Natural killer cell treated with Interleukin-12 subunit alpha and Interleukin-12 subunit beta and Interleukin-15 and Interleukin-18, amount 100 ng/mL, for 72 hours (primary cell): ENCODE data around the gene GSTM3. TPM values are rescaled to one million over a fixed set of nuclear protein-coding genes. Genes with fewer than 3 reads are reported as not detected.
"Not testable (repeated sequence)": the region's sequence is repeated elsewhere in the genome, so short reads cannot be mapped to it uniquely, and the experiment has no call there.

ENCODE experiments used
- ATAC-seq, 2 donors: fragments of 150-1000 bp; cut with Tn5 transposase in 1 of 2; sonication (Bioruptor Pico), chemical (Tn5 transposase) in 1 of 2; 2 replicates each; pipeline ENCODE4 v1.10.0; 2021
- DNase-seq: peaks from one replicate; pipeline ENCODE4 v3.0.0; 2022; ENCODE audit warnings: low spot score
- H3K27ac Mint-ChIP-seq, 2 donors: 1 replicate in 1 of 2; 2 replicates in 1 of 2; pipeline ENCODE4 v1.8.0; 2022; ENCODE audit warnings: mixed read lengths in 2 of 2, mild to moderate bottlenecking in 1 of 2, moderate library complexity in 1 of 2
- H3K27me3 Mint-ChIP-seq, 2 donors: 1 replicate in 1 of 2; 2 replicates in 1 of 2; pipeline ENCODE4 v1.8.0; 2022; ENCODE audit warnings: mixed read lengths in 2 of 2
- H3K36me3 Mint-ChIP-seq: one replicate; pipeline ENCODE4 v1.8.0; 2022; ENCODE audit warnings: mixed read lengths
- H3K4me1 Mint-ChIP-seq, 2 donors: 1 replicate in 1 of 2; 2 replicates in 1 of 2; pipeline ENCODE4 v1.8.0; 2022; ENCODE audit warnings: low read depth in 2 of 2, mixed read lengths in 2 of 2, mild to moderate bottlenecking in 1 of 2
- H3K4me3 Mint-ChIP-seq: one replicate; pipeline ENCODE4 v1.8.0; 2022; ENCODE audit warnings: mixed read lengths
- H3K9me3 Mint-ChIP-seq: 2 replicates; pipeline ENCODE4 v1.8.0; 2022; ENCODE audit warnings: mixed read lengths
- total RNA-seq, 2 donors: library from RNA; stranded (reverse); gene quantifications; one replicate each; pipeline ENCODE4 v1.2.3, GENCODE V29; 2022

The GSTM3 gene
- total RNA-seq, 2 donors from 2014 or later: 2.3 to 4.0 TPM

GRCh38 chr1:109770331-109771095, 29.7 kb upstream of the GSTM3 start:
- Mint-ChIP-seq H3K27ac (no peak overlapping the region), H3K9me3 (no peaks in the 10 kb centered on the region), H3K36me3 (no peaks in the 10 kb centered on the region), H3K4me3 (no peak overlapping the region), H3K4me1 (no peaks in the 10 kb centered on the region), H3K27me3 (peaks cover 14 to 23% of the 10 kb centered on the region in 2 donors)
- DNase-seq (peak; percentile 52), ATAC-seq (no peak)

- Mint-ChIP-seq H3K9me3 (no peaks in the 10 kb centered on the region), H3K36me3 (no peaks in the 10 kb centered on the region), H3K27ac (no peak overlapping the region), H3K4me1 (no peaks in the 10 kb centered on the region), H3K4me3 (no peak overlapping the region), H3K27me3 (peaks cover 6 to 14% of the 10 kb centered on the region in 2 donors)
- DNase-seq: no peak
- ATAC-seq: no peak
Measured at GRCh38 chr1:109769330-109770078, 28.7 kb upstream of the GSTM3 start.

- H3K27me3 Mint-ChIP-seq: peaks cover 6 to 12% of the 10 kb centered on the region in 2 donors
- H3K9me3 Mint-ChIP-seq: no peaks in the 10 kb centered on the region
- no peaks in the 10 kb centered on the region for H3K4me1 Mint-ChIP-seq
- DNase-seq (no peak), ATAC-seq (no peak)
- H3K27ac Mint-ChIP-seq: no peak overlapping the region
- no peak overlapping the region for H3K4me3 Mint-ChIP-seq
- H3K36me3 Mint-ChIP-seq: no peaks in the 10 kb centered on the region
Measured at GRCh38 chr1:109768820-109769219, 28.0 kb upstream of the GSTM3 start.

DNA sequence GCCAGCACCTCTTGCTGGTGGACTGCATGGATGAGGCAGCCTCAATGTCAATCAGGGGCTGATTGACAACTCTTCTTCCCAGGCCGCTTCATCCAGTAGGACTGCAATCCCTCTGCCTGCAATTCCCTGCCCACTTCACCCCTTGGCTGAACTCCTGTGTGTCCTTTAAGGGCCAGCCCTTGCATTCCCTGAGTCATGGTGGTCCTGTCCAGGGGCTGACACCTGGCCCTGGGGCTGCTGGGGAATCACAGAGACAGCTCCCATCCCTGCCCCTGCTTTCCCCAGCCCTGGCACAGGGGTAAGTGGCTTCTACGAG, 27.5 kb upstream of the GSTM3 start:
- Mint-ChIP-seq H3K9me3 (no peaks in the 10 kb centered on the region), H3K4me3 (no peak overlapping the region), H3K27me3 (peaks cover 6 to 8% of the 10 kb centered on the region in 2 donors), H3K36me3 (no peaks in the 10 kb centered on the region), H3K27ac (no peak overlapping the region), H3K4me1 (no peaks in the 10 kb centered on the region)
- DNase-seq: no peak
- ATAC-seq: no peak

DNA sequence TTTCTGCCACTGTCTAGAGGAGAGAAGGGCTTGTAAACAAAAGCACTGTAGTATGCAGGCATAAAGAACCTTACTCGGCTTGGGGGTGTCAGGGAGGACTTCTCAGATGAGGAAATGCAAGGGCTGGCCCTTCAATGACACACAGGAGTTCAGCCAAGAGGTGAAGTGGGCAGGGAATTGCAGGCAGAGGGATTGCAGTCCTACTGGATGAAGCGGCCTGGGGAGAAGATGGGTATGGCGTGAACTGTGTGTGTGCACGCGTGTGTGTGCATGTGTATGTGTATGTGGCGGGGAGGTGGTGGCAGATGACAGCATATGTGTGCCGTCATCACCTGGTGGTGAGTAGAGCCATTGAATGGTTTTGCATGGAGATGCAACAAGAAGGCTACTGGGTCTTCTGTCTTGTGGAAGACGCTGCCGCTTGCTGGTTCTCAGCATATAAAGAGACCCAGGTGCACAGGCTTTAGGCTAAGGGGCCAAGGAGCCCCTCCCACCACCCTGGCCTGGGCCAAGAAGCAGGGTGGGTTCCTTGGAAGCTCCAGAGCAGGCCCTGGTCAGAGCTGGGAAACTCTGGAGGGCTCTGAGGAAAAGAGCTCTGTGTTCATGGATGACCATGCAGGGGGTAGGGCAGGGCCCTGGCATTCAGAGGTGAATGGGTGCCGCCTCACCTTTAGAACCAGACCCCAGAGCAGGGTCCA, 26.9 kb upstream of the GSTM3 start:
- ATAC-seq (no peak), DNase-seq (peak; percentile 40)
- H3K27me3 Mint-ChIP-seq: peaks cover 6 to 8% of the 10 kb centered on the region in 2 donors
- H3K9me3 Mint-ChIP-seq: no peaks in the 10 kb centered on the region
- no peaks in the 10 kb centered on the region for H3K36me3 Mint-ChIP-seq
- H3K4me1 Mint-ChIP-seq: no peaks in the 10 kb centered on the region
- H3K27ac Mint-ChIP-seq: no peak overlapping the region
- H3K4me3 Mint-ChIP-seq: no peak overlapping the region

- DNase-seq, H3K9me3 Mint-ChIP-seq, H3K27me3 Mint-ChIP-seq: not testable (repeated sequence)
Measured at GRCh38 chr1:109766991-109767636, 26.3 kb upstream of the GSTM3 start.

GRCh38 chr1:109765896-109766615, 25.2 kb upstream of the GSTM3 start:
- ATAC-seq: no peak
- Mint-ChIP-seq H3K27me3 (peaks cover 6 to 8% of the 10 kb centered on the region in 2 donors), H3K4me1 (no peaks in the 10 kb centered on the region), H3K27ac (no peak overlapping the region), H3K4me3 (no peak overlapping the region), H3K36me3 (no peaks in the 10 kb centered on the region), H3K9me3 (no peaks in the 10 kb centered on the region)
- DNase-seq: peak; percentile 37

More at GRCh38 chr1:109766991-109767636, 26.3 kb upstream of the GSTM3 start:
- not testable (repeated sequence) for H3K36me3 Mint-ChIP-seq, ATAC-seq, H3K27ac Mint-ChIP-seq, H3K4me3 Mint-ChIP-seq, H3K4me1 Mint-ChIP-seq

DNA sequence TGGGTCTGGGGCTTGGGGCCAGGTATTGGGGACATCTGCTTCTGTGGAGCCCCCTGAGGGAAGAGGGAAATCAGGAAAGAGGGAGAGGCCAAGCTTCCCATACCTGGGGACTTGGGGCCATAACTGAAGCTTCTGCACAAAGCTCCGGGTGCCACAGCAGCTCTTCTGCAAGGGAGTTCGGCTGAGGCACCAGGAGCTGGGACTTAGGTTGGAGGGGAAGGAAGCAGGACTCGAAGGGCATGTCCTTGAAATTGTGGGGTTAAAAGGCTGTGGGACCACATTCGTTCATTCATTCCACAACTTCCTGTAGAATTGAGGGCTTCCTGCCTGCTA, 24.6 kb upstream of the GSTM3 start:
- ATAC-seq (no peak), DNase-seq (no peak)
- Mint-ChIP-seq H3K9me3 (no peaks in the 10 kb centered on the region), H3K27ac (no peak overlapping the region), H3K36me3 (no peaks in the 10 kb centered on the region), H3K4me3 (no peak overlapping the region), H3K4me1 (no peaks in the 10 kb centered on the region), H3K27me3 (peaks cover 6 to 8% of the 10 kb centered on the region in 2 donors)

GRCh38 chr1:109764561-109765482, 24.0 kb upstream of the GSTM3 start:
- Mint-ChIP-seq H3K4me1 (no peaks in the 10 kb centered on the region), H3K27me3 (peaks cover 6 to 8% of the 10 kb centered on the region in 2 donors), H3K36me3 (no peaks in the 10 kb centered on the region), H3K9me3 (no peaks in the 10 kb centered on the region), H3K4me3 (no peak overlapping the region), H3K27ac (no peak overlapping the region)
- no peak for ATAC-seq
- peak; percentile 26 for DNase-seq

GRCh38 chr1:109763646-109764415, 23.0 kb upstream of the GSTM3 start, which contains the start of gene EPS8L3:
TSS of gene EPS8L3 (minus strand) at chr1:109763923. CDS start at chr1:109761749, 2,174 bp downstream.
- DNase-seq: peak; percentile 32
- Mint-ChIP-seq H3K27me3 (no peaks in the 10 kb centered on the region), H3K36me3 (no peaks in the 10 kb centered on the region), H3K4me3 (no peak within 1 kb of the TSS), H3K4me1 (no peaks in the 10 kb centered on the region), H3K9me3 (no peaks in the 10 kb centered on the region), H3K27ac (no peak within 1 kb of the TSS)
- ATAC-seq: no peak

GRCh38 chr1:109762821-109763645, 22.2 kb upstream of the GSTM3 start:
- H3K36me3 Mint-ChIP-seq: no peaks in the 10 kb centered on the region
- H3K27ac Mint-ChIP-seq: no peak overlapping the region
- H3K4me1 Mint-ChIP-seq: no peaks in the 10 kb centered on the region
- DNase-seq (peak; percentile 44), ATAC-seq (peak in 1 of 2 donors; percentile 22)
- H3K4me3 Mint-ChIP-seq: no peak overlapping the region
- H3K9me3 Mint-ChIP-seq: no peaks in the 10 kb centered on the region
- no peaks in the 10 kb centered on the region for H3K27me3 Mint-ChIP-seq
